ENCODE measurements around the gene LRRC72.
A peak's percentile ranks its signal among the peaks of the same experiment; 100 is the strongest.
"Not testable (repeated sequence)": the region's sequence is repeated elsewhere in the genome, so short reads cannot be mapped to it uniquely, and the experiment has no call there.

The LRRC72 gene

GRCh38 chr7:16526742-16527540 lies at the start of gene LRRC72:
LRRC72 (plus strand) TSS chr7:16526825; CDS start chr7:16526953, 128 bp downstream.
- no peak for DNase-seq

- DNase-seq: no peak
These were observed 47.5 kb upstream of the LRRC72 start for GRCh38 chr7:16479161-16479560.

- DNase-seq: no peak
These were observed 47.0 kb upstream of the LRRC72 start for GRCh38 chr7:16479591-16479990.

DNA sequence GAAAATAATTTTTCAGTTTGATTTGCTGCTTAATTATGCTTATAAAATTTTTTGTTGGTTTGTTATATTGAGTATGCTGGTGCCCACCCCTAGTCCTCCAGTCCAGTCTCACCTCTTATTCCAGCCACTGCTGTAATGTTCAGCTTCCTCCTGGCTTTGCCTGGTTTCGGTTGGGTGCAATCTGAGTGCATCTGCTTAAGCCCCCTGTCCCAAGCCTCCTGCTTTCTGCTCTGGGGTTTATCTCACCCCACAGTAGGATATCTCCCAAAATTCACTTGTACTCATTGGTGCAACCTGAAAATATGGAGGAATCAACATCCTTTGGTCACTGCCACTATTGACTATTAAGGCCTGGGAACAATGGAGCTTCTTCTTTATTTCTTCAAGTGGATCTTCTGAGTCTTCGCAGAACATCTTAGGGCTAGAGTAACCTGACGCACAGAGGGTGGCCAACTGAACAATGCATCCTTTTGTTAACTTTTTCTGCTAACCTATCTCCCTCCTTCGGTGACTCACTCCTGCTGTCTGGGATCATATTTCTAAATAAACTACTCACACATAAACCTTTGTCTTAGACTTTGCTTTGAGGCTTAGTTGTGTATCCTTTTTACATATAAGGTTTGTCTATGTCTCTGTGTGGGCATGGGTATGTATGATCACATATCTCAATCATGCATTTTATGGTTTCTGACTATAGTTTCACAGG lies 42.0 kb upstream of the LRRC72 start:
- DNase-seq: no peak

DNA sequence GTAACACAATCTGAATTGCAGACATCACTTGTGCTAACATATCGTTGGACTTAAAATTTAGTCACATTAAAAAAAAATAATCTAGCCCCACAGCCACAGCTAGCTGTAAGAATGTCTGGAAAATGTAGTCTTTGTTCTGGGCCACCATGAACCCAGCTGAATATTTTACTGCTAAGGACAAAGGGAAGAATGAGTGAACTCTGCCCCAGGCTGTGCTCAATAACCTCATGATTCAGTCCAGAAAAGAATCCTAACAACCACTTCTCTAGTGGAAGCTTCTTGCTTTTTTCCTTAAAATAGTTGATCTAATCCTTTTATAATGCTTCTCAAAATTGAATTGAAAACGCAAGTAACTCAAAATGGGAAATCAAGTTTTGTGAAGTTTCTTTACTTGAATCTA lies 35.5 kb upstream of the LRRC72 start:
- DNase-seq: no peak

DNA sequence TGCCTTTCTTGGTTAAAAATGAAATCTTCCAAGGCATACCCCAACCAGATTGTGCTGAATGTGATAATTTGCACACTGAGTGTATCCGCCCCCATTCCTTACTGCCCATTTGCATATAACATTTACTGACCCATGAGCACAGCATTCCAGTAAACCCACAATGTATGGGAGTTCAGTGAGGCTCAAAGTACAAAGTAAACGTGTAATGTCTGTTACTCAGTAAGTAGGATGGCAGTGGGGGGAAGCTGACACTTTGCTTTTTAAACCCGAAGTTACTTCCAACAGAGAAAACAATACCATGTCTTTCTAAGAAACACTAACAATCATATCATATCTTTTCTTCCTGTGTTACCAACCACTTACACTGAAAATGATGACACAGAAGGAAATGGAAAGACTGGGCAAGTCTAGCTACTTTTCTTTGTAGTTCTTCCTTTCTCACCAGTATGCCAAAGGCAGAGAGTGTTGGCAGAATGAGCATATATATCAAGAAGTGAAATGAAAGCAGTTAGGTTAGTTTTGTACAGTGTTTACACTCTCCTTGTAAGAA lies 34.0 kb upstream of the LRRC72 start:
- DNase-seq: no peak

DNA sequence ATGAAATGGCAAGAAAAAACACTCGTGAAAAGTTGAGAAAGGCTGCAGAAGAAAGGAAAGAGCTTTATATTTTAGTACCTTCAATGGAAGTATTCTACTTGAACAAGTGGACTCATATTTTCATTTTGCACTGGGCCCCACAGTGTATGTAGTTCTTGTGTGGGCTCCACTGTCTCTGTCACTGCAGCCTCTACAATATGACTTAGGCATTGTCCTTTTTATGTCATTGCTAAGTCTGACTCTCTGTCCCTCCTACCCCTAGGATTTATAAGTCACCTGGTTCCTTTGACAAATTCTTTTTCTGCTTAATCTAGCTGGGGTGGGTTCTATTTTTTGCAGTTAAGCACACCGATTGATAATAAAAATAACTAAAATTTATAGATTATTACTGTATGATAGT lies 33.4 kb upstream of the LRRC72 start:
- DNase-seq: no peak

- no peak for DNase-seq
These were observed 32.1 kb upstream of the LRRC72 start for GRCh38 chr7:16494551-16494950.

DNA sequence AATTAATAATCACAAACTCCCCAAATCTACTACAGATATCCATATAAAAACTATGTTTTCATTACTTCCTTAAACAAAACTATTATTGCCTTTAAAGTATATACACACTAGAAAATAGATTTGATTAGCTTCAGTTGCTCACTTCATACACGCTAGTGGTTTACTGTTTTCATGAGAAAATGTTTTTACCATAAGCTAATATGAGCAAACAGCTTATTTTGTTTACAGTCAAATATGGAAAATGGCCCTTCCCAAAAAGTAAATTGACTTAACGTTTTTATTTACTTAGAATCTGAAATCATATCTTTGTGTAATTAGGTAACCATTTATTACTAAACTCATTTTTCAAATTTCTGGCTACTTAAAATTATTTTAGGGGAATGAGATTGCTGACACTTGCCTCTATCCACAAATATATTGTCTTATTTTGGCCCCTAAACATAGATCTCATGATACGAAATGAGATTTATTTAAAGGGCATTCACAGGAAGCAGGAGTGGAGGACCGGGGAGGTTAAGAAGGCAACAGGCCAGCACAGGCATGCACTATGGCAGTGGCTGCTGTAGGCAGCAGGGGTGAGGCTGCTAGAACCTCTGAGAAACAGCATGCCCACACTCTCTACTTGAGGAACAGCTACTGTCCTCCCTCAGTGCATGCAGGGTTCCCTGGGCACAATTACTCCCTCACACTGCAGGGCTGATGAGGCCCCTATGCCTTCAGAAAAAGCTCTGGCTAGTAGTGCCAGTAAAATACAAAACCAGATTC lies 31.5 kb upstream of the LRRC72 start:
- DNase-seq: no peak

DNA sequence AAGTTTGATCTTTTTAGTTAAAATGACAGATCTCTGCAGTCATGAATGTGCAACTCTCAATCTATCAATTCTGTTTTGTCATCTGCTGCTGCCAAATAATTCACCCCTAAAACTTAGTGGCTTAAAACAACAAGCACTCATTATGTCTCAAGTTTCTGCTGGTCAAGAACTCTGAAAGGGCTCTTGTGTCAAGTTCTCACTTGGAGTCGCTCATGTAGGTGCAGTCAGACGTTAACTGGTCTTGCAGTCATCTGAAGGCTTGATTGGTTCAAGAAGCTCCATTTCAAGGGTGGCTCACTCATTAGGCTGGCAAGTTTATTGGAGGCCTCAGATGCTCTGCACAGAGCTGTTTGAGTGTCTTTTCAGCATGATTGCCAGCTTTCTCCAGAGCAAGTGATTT lies 28.5 kb upstream of the LRRC72 start:
- no peak for DNase-seq

- DNase-seq: no peak
These were observed 24.3 kb upstream of the LRRC72 start for GRCh38 chr7:16502303-16502702.

DNA sequence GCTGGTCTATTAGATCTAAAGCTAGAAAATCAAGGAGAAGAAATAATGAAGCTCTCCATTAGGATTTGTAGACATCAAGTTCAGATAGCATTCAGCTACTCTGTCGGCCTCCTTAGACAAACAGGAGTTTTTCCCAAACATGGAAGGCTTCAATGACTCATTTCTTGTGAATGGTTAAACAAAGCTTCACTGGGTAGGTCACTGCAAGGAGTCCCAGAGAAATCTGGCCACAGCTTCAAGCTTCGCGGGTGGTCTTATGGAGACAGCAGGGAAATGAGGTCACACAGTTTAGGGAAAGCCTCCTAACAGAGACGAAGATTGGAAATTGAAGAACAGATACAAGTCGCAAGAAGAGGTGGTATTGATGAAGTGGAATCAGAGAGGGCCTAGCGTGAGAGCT lies 22.6 kb upstream of the LRRC72 start:
- no peak for DNase-seq

DNA sequence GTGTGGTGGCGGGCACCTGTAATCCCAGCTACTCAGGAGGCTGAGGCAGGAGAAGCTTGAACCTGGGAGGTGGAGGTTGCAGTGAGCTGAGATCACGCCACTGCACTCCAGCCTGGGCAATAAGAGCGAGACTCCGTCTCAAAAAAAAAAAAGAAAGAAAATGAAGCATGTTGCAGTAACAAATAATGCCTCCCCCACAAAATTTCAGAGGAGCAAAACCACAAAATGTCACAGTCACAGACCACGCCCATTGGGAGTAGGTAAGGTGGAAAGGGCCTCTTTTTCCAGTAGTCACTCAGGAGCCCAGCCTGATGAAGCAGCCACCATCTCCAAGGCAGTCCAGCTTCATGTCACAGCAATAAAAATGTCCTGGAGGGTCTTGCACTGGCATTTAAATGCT lies 20.2 kb upstream of the LRRC72 start:
- not testable (repeated sequence) for DNase-seq

DNA sequence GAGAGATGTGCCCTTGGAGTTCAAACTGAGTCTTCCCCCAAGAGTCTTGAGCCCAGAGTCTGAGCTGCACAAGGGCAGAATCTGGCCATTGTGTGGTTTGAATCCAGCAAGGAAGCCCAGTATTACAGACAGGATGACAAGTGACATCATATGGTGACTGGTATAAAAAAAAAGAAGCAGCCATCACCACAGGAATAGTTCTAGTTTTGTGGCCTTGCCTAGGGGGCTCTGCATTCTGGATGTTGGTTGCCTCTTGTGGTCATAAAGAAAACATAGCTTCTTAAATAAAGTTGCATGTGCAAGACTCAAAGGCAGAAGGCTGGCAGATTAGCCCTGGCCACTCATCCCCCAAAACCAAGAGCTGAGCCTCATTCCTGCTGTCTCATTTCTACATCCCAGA lies 16.8 kb upstream of the LRRC72 start:
- no peak for DNase-seq

DNA sequence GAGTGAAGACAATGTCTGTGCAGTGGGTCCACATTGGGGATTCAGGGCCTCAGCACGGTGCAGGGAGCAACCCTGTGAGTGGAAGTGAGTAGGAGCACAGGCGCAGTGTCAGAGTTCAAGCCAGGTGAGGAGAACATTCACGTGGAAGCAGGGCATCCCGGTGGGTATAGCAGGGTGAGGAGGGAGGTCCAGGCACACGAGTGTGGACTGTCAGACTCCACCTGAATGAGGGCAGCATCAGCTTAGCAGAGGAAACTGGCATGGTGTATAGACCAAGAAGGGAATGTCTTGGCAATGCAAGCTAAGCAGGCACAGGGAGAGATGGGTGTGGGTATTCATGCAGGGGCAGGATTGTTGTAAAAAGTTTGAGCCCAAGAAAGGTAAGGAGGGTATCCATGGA lies 15.3 kb upstream of the LRRC72 start:
- no peak for DNase-seq

- no peak for DNase-seq
These were observed 14.5 kb upstream of the LRRC72 start for GRCh38 chr7:16512097-16512496.

GRCh38 chr7:16514271-16514670 lies 12.4 kb upstream of the LRRC72 start:
- DNase-seq: no peak

DNA sequence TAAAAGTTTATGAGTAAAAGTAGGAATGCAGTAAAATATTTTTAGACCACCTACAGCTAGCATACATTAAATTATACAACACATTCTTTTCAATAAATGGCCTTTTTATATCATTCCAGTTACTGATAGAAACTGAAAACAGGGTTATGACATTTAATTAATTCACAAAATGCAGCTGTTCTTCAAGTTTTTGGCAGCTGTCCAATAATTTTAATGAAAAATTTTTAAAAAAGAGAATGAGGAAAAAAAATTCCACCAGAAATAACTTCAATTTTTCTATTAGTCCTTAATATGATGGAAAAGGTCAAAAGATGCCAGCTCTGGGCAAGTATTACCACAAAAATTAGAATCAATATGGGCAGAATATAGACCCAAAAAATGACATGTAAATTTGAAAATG lies 11.9 kb upstream of the LRRC72 start:
- DNase-seq: no peak

DNA sequence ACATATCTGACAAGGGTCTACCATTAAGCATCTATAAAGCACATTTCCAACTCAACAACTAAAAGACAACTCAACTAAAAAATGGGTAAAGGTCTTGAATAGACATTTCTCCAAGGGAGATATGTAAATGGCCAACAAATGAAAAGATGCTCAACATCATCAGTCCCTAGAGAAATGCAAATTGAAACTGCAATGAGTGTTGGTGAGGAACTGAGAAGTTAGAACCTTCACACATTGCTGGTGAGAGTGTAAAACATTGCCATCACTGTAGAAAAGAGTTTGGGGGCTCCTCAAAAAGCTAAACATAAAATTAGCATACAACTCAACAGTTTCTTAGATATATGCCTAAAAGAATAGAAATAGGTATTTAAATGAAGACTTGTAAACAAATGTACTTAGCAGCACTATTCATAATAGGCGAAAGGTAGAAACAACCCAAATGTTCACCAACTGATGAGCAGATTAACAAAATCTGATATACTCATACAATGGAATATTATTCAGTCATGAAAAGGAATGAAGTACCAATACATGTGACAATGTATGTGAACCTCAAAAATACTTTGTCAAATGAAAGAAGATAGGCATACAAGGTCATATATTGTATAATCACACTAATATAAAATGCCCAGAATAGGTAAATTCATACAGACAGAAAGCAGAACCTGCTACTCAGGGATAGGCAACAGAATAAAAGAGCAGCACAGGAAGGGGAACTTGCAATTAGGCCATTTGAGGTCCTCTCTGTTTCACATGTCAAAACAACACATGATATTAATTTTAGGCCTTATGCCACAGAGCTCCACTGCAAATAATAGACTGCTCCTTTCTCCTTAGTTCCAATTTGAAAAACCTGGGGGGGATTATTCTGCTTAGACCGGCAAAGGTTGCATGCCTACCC lies 10.6 kb upstream of the LRRC72 start:
- DNase-seq: no peak

DNA sequence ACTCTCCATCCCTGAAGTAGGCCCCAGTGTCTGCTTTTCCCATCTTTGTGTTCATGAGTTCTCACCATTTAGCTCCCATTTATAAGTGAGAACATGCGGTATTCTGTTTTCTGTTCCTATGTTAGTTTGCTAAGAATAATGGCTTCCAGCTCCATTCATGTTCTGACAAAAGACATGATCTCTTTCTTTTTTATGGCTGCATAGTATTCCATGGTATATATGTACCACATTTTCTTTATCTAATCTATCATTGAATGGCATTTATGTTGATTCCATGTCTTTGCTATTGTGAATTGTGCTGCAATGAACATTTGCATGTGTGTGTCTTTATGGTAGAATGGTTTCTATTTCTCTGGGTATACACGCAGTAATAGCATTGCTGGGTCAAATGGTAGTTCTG lies 6.6 kb upstream of the LRRC72 start:
- not testable (repeated sequence) for DNase-seq

- peak; percentile 17 for DNase-seq
These were observed 2.3 kb upstream of the LRRC72 start for GRCh38 chr7:16524332-16524731.

- DNase-seq: no peak
These were observed 1.9 kb downstream of the LRRC72 start for GRCh38 chr7:16528520-16528919.
